Measurements from ENCODE around the gene SERPINB7.

Gene SERPINB7

DNA sequence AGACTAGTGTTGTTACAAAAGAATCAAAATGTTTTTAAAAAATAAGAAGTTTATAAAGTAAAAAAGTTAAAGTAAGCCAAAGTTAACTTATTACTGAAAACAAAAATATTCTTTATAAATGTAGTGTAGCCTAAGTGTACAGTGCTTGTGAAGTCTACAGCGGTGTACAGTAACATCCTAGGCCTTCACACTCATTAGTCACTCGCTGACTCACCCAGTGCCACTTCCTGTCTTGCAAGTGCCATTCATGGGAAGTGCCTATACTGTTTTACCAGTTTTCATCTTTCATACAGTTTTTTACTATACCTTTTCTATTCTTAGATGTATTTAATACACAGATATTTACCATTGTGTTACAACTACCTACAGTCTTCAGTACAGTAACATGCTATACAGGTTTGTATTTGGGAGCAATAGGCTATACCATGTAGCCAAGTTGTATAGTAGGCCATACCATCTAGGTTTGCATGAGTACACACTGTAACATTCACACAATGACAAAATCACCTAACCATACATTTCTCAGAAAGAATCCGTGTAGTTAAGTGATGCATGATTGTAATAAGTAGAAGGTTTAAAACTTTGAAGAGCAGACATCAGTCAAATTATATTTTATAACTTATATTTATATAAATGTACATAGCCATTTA lies 13.4 kb downstream of the SERPINB7 start:
- no peak for DNase-seq

DNA sequence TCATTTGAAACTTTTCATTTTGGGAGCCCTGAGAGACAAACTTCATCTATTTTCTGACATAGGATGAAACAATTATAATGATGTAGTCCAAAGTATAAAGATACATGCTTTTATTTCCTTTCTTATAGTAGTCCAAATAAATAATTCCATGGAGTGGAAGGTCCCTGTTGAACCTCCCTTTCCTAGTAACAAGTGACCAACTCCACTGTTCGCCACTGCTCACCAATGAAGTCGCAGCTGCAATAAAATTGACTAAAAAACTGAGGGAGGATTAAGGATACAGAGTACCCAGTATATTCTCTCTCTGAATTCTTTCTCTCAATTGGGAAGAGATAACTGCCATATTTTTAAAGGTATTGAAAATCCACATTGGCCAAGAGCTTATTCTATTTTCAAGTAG lies 14.1 kb downstream of the SERPINB7 start:
- DNase-seq = no peak

DNA sequence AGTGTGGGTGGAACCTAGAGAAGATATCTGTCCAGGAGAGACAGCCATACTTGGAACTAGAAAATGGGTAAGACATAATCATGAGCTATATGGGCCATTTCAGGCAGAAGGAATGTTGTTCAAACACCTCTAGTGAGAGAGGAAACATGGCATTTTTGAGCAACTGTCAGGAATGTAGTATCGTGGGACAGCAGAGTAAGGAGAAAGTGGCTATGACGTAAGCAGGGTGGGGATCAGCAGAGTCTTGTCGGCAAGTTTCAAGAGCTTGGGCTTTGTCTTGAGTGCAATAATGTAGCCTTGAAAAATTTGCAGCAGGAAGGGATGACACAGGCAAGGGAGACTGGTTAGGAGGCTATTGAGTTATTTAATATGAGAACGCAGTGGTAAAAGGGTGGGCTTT lies 20.4 kb downstream of the SERPINB7 start:
- no peak for DNase-seq

DNA sequence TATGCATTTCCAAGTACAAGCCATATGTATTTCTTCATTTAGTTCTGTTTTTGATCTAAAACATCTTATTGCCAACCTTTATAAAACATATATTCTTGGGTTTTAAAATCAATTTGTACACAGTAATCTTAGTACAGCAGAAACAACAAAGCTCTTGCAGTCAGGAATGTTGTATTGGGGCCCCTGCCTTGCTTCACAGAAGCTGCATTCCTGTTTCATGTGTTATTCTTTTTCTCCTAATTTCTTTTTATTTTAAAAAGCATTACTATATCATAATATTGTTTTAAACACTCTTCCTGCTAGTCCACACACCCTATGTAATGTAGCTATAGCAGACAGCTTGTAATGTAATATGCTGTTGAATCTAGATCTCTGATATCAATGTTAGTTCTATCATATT lies 24.0 kb downstream of the SERPINB7 start:
- DNase-seq = no peak

DNA sequence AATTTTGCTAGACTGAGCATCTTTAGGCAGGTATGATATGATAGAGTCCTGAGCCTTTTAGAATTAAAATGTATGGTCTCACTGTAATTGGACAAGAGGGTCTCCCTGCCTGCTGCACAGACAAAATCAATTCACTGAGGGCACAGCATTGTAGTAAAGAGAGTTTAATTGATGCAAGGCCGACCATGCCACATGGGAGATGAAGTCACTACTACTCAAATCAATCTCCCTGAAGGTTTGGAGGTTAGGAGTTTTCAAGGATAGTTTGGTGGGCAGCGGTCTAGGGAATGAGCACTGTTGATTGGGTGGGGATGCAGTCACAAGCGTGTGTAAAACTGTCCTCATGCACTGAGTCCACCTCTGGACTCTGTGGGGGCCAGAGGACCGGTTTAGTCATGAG lies 26.1 kb downstream of the SERPINB7 start:
- DNase-seq = no peak

DNA sequence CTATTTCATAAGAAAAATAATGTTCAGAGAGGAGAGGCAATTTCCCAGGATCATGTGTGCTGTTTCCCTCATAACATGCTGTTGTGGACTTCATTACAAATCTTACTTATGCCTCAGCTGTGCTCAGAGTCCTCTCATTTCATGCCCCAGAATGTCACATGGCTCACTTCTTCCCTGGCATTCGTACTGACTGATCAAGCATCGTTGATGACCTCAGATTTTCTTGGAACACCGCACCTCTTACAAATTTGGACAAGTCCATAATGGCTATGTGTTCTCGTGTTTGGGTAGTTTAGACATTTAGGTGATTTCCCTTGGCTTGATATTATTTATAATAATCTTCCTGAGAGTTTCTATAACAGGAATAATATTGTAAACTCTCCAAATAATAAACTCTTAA lies 32.9 kb downstream of the SERPINB7 start:
- no peak for DNase-seq

DNA sequence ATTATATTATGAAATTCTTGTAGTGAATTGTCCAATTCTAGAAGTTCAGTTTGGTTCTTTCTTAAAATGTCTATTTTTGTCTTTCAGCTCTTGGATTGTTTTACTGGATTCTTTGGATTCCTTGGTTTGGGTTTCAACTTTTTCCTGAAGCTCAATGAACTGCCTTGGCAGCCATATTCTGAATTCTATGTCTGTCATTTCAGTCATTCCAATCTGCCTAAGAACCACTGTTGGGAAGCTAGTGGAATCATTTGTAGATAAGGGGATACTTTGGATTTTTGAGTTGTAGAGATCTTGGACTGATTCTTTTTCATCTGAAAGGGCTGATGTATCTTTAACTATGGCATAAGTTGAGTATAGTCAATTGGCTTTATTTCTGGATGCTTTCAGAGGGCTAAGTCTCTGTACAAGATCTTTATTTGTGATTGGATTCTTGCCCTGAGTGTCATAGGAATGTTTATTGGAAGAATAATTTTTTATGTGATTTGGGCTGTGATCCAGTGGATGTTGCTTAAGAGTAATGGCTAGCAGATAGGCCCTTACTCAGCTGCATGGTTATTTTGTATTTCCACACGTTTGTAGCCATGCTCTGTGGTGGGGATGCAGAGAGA lies 42.3 kb downstream of the SERPINB7 start:
- DNase-seq = no peak

DNA sequence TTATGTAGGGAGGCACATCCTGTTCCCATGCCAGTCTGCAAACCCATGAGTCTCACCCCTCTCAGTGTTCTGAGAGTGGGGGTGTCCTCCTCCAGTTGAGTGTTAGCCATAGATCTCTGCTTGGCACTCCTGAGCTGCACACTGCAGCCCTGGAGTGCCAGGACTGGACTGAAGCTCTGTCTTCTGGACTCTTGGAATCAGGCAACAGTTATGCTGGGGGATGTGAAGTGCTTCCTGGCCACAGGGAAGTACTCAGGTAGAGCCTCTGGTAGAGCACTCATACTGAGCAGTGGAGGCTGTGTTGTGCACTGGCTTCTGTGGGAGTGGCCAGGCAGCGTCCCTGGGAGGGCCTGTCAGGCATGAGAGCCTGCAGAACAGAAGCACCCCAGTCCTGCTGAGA lies 43.0 kb downstream of the SERPINB7 start:
- DNase-seq = no peak

DNA sequence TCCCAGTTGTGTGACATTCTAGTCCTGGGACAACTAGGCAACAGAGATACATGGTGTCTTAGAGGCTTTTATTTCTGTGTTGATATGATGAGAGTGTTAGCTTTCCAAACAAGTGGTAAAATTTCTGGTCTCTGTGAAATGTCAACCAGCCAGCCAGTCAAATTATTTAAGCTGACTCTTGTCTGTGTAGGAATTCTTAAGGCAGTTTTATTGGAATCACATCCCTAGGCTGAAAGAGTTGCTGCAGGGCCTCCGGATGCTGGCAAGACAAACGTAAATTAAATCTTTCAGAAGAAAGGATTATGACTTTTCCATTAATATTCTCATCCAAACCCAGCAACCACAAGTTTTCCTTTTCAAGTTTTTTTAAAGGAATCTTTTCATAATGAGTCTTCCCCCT lies 44.6 kb downstream of the SERPINB7 start:
- no peak for DNase-seq

DNA sequence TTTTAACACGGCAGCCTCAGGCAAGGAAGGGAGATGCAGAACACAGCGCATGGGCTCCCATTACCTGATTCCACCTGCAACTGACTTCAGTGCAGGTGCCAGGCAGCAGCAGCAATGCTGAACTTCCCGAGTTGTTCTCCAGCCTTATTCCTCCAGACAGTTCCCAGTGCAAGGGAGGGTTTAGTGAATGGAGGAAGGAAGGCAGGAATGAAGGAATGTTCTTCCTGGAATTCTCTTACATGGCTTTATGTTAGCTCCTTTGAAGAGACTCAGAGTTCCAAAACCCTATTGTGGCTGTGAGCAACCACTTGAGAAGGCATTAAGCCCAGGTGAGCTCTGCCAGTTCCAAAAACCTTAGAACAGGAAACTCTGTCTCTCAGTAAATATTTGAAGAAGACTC lies 45.5 kb downstream of the SERPINB7 start:
- DNase-seq = no peak

DNA sequence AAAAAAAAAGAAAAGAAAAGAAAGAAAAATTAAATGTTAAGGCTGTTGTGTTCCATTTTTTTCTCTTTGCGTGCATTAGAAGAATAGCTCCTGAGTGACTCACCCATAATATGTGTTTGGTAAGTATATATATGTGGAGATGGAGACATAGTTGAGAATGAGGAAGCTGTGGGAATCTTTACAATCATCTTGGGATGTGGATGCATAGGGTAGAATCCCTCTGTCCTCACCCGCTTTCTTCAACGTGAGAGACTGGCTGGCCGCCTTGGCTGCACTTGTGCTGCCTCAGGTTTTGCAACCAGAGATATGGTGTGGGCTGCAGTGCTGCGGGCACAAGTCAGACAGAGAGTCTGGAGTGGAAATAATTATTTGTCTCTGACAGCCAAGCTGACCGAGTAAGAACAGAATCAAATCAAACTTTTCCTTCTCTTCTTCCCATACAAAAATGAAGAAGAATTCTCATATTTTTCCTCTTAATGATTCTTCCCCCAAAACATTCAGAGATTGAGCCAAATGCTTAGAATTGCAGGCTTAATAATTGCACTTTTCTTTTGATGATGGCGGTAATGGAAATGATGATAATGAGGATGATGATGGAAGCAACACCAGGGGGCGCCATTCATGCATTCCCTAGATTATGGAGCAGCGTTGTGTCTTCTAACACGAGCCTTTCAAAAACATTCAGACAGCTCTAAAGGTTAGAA lies 48.5 kb downstream of the SERPINB7 start:
- DNase-seq = no peak

DNA sequence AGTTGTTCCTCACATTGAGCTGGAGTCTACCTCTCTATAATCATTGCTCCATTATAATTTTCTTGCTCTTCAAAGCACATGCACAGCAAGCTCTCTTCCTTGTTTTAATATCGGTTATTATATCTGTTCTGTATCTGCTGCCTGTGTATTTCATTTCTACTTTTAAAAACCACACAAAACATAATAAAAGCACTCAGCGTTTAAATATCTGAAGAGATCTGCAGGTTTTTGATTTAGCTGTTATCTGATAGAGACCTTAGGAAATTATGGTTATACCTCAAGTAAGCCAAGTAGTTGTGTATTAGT lies 49.0 kb downstream of the SERPINB7 start:
- peak; percentile 20 for DNase-seq

DNA sequence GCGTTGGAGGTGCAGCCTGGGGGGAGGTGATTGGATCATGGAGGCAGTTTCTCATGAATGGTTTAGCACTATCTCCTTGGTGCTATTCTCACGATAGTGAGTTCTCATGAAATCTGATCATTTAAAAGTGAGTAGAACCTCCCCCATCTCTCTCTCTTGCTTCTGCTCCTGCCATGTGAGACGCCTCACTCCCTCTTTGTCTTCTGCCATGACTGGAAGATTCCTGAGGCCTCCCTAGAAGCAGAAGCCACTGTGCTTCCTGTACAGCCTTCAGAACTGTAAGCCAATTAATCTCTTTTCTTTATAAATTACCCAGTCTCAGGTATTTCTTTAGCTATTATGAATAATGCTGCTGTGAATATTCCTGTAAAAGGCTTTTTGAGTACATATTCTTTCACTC lies 52.9 kb downstream of the SERPINB7 start:
- DNase-seq = no peak

DNA sequence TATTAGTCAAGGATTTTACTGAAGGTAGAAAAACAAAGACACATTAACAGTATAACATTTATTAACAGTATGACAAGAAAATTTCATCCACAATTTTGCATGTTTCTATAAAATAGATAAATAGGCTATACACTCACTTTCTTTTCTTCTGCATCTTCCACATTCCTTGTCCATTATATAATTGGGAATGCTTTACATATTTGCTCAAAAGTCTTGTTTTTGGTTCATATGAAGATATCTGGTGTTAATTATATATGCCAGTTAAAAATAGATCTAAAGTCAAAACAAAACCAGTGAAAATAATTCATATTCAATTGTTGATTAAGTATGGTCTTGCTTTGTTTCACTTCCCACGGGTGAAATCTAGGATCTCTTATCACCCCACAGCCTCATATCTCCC lies 53.4 kb downstream of the SERPINB7 start:
- DNase-seq = no peak

DNA sequence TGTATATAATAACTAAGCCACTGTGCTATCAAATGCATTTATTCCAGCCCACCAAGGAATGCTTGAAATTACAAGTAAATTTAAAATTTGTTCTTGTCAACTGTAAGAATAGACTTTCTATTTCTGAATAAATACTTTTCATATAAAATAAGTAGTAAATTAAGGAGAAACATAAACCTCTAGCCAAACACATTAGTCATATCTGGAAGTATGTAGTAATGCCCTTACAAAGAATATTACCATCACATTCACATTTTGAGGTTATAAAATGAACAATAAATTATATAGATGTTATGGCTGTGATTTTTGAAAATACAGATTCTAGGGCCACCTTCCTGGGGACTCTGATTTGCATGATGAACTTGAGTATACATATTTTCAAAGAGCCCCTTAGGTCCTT lies 54.7 kb downstream of the SERPINB7 start:
- no peak for DNase-seq

DNA sequence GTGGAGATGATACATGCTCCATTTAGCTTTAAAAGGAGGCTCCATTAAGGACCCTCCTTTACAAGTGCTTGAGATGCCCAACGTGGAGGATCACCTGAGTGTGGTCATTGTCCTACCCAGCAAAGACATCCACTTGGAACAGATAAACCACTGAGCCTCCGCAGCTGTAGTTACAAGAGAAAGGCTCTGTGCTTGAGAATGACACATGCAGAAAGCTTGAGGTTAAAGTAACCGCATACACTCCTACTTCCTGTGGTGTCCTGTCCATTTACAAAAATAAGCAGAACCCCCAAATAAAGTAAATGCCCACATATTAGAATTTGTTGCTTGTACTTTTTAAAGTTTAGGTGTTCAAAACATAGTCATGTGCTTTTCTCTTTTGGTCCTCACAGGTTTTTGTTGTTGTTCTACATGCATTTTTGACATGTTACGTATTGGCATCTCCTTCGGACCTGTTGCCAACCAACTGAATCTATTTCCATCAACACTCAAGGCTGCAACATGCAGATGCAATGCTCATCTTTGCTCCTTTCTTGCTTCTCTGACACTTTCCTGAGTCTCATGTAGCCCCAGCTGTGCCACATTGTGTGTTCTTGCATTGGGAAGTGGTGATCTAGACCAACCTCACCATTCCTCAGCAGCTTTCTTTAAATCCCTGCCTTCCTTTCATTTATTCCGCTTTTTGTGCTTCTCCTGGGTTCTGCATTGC lies 56.0 kb downstream of the SERPINB7 start:
- no peak for DNase-seq

DNA sequence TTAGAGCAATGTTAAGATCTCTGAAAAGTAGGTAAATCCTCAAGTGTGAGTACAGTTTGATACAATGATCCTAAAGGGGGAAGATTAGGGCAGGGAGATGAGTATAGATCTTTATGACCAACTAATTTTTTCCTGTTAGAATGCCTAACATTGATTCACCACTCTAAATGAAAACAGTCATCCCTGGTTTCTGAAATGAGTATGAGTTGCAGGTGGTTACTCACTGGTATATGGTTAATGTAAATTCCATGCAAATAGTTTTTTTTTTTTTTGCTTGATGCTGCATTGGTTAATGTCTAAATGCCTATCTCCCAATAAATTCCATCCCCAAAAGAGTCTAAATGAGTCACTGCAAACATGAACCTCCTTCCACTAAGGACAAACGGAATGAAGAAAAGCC lies 57.3 kb downstream of the SERPINB7 start:
- no peak for DNase-seq

DNA sequence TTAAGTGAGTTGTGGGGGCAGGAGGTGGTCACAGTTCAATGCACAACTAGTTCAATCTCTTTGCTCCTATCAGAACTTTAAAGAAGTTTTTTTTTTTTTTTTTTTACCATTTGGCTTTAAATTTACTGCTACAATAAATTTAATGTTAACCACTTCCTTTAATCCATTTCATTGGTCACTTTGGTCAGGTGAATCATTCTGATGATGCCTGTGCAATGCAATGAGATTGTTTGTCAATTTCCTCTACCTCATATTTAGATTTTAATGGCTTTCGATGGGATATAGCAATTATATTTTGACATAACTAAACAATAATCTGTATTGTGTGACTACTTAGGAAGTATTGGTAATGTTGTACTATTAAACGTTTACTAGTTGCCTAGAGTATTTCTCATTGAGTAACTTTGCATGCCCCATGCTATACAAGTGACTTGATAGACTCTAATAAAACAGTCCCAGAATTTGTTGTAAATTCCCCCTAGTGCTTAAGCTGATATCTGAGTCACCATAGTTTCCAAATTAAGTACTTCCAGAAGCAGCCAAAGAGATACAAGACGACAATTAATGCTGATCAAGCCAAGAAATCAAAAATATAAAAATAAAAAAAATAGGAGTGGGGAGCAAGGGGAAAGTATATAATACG lies 59.4 kb downstream of the SERPINB7 start:
- DNase-seq = no peak

DNA sequence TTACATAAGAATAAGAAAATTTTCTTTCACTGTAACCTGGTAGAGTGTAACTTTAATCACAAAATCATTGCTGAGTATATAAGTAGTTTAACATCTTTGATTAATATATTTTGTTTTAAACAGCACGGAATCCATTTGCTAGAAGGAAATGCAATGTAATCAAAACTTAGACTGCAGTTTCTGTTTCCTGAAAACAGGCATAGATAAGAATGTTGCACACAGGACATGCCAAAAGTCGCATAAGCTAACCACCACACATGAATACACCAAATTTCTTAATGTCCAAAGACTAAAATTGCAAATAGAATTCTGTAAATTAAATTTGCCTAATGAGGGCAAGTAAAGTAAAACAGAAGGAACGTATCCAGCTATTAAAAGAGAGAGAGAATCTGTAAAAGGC lies 61.2 kb downstream of the SERPINB7 start:
- DNase-seq = no peak

DNA sequence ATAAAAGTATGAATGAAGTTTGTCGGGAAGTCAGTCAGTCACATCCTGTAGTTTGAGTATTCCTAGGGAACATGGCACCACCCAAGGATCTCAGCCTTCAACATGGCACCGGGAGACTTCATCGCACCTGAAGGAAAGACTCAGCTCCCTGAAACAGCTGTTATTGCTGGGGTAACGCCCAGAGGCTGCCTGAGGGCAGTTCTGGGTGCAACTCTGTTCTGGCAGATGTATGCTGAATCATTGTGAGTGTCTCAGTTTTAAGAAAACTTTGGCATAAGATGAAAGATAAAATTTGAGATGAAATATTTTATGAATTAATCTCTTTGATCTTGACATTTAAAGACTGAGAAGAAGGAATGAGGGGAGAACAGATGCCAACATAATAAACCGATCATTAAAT lies 62.4 kb downstream of the SERPINB7 start:
- DNase-seq = no peak

DNA sequence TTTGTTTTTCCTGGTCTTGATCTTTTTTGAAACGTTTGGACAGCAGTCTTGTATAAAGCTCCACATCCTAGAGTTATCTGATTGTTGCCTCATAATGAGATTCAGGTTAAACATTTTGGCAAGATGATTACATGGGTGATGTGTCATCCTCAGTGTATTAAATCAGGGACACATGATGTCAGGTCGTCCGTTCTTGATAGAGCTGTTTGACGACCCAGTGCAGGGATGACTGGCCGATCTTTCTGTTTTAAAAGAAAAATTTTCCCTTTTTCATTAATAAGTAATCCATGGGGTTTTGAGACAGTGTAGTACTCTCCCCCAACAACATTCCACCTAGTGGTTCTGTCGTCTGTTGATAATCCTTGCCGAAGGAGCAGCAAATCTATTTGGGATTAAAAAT lies 67.8 kb downstream of the SERPINB7 start:
- DNase-seq = no peak

DNA sequence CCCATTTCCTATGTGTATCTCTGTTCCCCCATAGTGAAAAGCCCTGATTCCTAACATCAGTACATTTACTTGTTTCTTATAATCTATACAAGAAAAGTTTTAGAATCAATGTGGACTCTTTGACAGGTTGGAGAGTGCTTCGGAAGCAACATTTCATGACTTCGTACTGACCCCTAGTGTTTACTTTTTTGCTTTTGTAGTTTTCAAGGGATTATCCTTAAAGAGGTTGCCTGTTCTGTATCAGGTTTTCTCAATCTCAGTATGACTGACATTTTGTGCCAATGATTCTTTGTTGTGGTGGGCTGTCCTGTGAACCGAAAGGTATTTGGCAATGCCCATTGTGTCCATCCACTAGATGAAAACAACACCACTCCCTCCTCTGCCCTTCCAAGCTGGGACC lies 69.0 kb downstream of the SERPINB7 start:
- peak; percentile 71 for DNase-seq

DNA sequence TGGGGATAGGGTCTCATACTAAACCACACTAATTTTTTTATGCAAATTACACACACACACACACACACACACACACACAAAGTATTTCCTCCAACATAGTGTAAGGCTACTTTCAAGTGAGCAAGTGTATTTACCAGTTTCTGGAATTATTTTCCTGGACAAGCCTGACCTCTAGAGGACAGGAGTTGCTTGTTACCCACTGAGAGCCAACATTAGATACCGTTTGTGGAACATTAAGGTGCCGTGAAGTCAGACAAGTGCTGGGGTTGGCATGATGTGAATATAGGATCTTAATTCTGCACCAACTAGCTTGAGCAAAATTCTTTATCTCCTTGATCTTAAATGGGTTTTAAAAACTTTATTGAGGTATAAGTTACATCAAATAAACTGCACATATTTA lies 72.9 kb downstream of the SERPINB7 start:
- peak; percentile 75 for DNase-seq

DNA sequence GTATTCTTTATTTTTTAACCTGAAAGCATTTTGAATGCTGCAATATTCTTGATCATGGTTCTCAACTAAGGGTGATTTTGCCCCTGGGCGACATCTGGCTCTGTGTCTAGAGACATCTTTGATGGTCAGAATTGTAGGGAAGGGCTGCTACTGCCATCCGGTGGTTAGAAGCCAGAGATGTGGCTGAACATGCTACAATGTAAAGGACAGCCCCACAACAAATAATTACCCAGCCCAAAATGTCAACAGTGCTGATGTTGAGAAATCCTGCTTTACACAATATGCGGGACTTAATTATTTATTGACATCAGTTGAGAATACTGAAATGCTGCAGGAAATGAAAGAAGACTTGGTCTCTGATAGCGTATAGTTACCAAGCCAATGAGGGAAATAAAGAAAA lies 74.8 kb downstream of the SERPINB7 start:
- DNase-seq = peak; percentile 60

Measured in NCI-H2227 treated with DMSO at 0.1 percent for 48 hours (cell line).